NCI-H146 treated with DMSO at 0.1 percent for 48 hours (cell line): ENCODE measurements around the gene GPT2.
"Not testable (repeated sequence)": the region's sequence is repeated elsewhere in the genome, so short reads cannot be mapped to it uniquely, and the experiment has no call there.

Experiments
- DNase-seq: peaks from one replicate; lab custom pipeline; 2025; ENCODE audit not compliant: unreplicated experiment; lab: John Stamatoyannopoulos, UW

GPT2 gene

GRCh38 chr16:46862555-46863447 lies 21.4 kb upstream of the GPT2 start:
- DNase-seq: no peak

- no peak for DNase-seq
These were observed 17.9 kb upstream of the GPT2 start for GRCh38 chr16:46866286-46866685.

- not testable (repeated sequence) for DNase-seq
These were observed 16.7 kb upstream of the GPT2 start for GRCh38 chr16:46867486-46867885.

GRCh38 chr16:46868891-46869290 lies 15.3 kb upstream of the GPT2 start:
- DNase-seq: not testable (repeated sequence)

GRCh38 chr16:46871597-46871996 lies 12.6 kb upstream of the GPT2 start:
- DNase-seq: no peak

GRCh38 chr16:46873201-46873600 lies 11.0 kb upstream of the GPT2 start:
- no peak for DNase-seq

- no peak for DNase-seq
These were observed 8.9 kb upstream of the GPT2 start for GRCh38 chr16:46875243-46875642.

GRCh38 chr16:46882304-46882939 lies 1.7 kb upstream of the GPT2 start:
- DNase-seq: no peak

GRCh38 chr16:46882940-46883307 lies 1.2 kb upstream of the GPT2 start:
- no peak for DNase-seq

- DNase-seq: peak; percentile 56
These were observed 841 bp upstream of the GPT2 start for GRCh38 chr16:46883353-46883689.

- no peak for DNase-seq
These were observed 541 bp downstream of the GPT2 start for GRCh38 chr16:46884513-46885293.

GRCh38 chr16:46885960-46886763 lies 2.0 kb downstream of the GPT2 start:
- no peak for DNase-seq

- DNase-seq: no peak
These were observed 2.8 kb downstream of the GPT2 start for GRCh38 chr16:46886764-46887523.

GRCh38 chr16:46887524-46887854 lies 3.3 kb downstream of the GPT2 start:
- DNase-seq: no peak

GRCh38 chr16:46889245-46889941 lies 5.2 kb downstream of the GPT2 start:
- no peak for DNase-seq

- no peak for DNase-seq
These were observed 5.8 kb downstream of the GPT2 start for GRCh38 chr16:46889942-46890300.

GRCh38 chr16:46891910-46892309 lies 7.7 kb downstream of the GPT2 start:
- DNase-seq: no peak

GRCh38 chr16:46894036-46894672 lies 10.0 kb downstream of the GPT2 start:
- no peak for DNase-seq
